Tibial nerve (tissue), 4 donors: ENCODE data around the gene IBTK.

ENCODE experiments used
- CTCF ChIP-seq, 5 experiments: fragments of 200-600 bp in 3 of 5; fragments of 450-650 bp in 2 of 5; sonication (generic) in 3 of 5; IDR thresholded peaks; one replicate each; pipeline ENCODE4 v1.5.1; 2016 to 2019; ENCODE audit warnings: antibody characterized with exemption in 5 of 5, mild to moderate bottlenecking in 3 of 5, moderate library complexity in 2 of 5
- EP300 ChIP-seq, 2 donors: sonication (generic); formaldehyde crosslinking; IDR thresholded peaks; one replicate each; pipeline ENCODE4 v1.6.1; 2017; ENCODE audit warnings: antibody characterized with exemption in 2 of 2, mild to moderate bottlenecking in 1 of 2
- POLR2A ChIP-seq, 2 donors: fragments of 450-650 bp; IDR thresholded peaks; one replicate each; pipeline ENCODE4 v1.6.1; 2017; ENCODE audit warnings: antibody characterized with exemption in 2 of 2, mild to moderate bottlenecking in 2 of 2, moderate library complexity in 2 of 2

GRCh38 chr6:82178077-82178758 is 69.3 kb downstream of the IBTK start:
- peak in 4 of 5 experiments; percentile 30 to 53 (median 41) for TF ChIP-seq CTCF (IDR thresholded peaks at IDR 0.05)
- TF ChIP-seq POLR2A (IDR thresholded peaks at IDR 0.05) = no peak
- no peak for TF ChIP-seq EP300 (IDR thresholded peaks at IDR 0.05)
